ACHN (cell line): Measurements from ENCODE around the gene LNX1.

Experiments used
- DNase-seq: peaks from one replicate; pipeline ENCODE4 v3.0.0-alpha.2; 2015
- in situ Hi-C: cut with HindIII; loops from 2 replicates; pipeline ENCODE4 v1.10.0; 2017; ENCODE audit warnings: low sequenced_read_pairs, low pct_ligation_motif_present, low pct_unique_long_range_greater_than_20kb

LNX1 gene

DNA sequence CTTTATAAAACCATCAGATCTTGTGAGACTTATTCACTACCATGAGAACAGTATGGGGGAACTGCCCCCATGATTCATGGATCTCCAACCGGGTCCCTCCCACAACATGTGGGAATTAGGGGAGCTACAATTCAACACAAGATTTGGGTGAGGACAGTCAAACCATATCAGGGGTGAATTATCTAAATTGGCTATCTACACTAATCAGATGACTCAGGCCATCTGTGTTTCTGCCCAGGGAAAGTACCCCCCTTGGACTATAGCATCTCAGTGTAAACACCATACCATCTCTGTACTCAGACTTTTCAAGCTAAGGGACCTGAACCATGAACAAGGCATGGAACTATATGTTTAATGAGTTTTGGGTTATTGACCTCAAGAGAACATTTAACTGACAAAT is 76.8 kb downstream of the LNX1 start:
- no peak for DNase-seq
- in situ Hi-C loops: no loop called here

- no peak for DNase-seq
- in situ Hi-C loops: no loop called here
Measured at GRCh38 chr4:53512608-53513007, 78.7 kb downstream of the LNX1 start.

- in situ Hi-C loops: no loop called here
- no peak for DNase-seq
Measured at GRCh38 chr4:53511014-53511413, 80.3 kb downstream of the LNX1 start.

- in situ Hi-C loops: no loop called here
- no peak for DNase-seq
Measured at GRCh38 chr4:53510321-53510720, 81.0 kb downstream of the LNX1 start.

- no peak for DNase-seq
- in situ Hi-C loops: no loop called here
Measured at GRCh38 chr4:53508446-53508845, 82.8 kb downstream of the LNX1 start.

GRCh38 chr4:53507671-53508286 is 83.5 kb downstream of the LNX1 start:
- in situ Hi-C loops: no loop called here
- DNase-seq: no peak

- in situ Hi-C loops: no loop called here
- no peak for DNase-seq
Measured at GRCh38 chr4:53507058-53507457, 84.2 kb downstream of the LNX1 start.

DNA sequence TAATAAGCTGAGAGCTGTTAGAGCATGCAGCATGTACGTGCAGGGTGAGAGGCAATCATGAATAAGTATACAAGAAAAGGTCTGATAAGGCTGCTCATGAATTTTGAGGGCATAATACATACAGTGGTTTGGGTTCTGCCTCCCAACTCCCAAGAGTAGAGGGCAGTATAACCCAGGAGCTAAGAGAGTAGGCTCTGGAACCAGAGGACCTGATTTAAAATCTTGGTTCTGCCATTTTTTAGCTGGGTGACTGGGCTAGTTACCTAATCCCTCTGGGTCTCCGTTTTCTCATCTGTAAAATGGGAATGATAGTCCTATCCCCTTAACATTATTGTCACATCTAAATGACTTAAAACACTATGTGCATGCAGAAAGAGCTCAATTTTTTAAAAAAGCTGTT is 85.3 kb downstream of the LNX1 start:
- in situ Hi-C loops: no loop called here
- no peak for DNase-seq

DNA sequence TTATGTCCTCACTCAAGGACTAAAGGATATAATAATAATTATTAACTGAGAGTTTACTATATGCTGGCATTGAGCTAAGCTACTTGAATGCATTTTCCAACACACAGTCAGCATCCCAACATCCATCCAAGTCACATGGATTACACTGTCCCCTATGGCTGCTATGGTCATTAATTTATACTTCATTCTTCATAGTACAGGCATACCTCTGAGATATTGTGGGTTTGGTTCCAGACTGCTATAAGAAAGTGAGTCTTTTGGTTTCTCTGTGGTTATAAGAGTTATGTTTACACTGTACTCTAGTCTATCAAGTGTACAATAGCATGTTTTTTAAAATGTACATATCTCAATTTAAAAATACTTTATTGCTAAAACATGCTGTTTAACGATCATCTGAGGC is 89.2 kb downstream of the LNX1 start:
- in situ Hi-C loops: no loop called here

DNA sequence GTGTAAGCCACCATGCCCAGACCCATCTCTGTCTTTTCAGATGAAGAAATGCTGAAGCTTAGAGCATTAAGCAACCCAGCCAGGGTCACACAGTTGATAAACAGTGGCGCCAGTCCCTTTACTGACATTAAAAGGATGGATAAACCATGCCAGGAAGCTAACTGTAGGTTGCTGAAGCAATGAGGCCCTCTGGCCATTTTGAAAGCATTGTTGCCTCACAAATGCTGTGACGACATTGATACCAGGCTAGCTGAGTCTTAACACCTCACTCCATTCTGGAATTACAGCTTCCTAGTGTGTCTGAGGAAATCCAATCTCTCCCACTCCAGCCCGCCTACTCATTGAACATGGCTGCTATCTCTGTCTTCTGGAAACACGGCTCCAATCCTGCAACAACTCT is 89.7 kb downstream of the LNX1 start:
- no peak for DNase-seq
- in situ Hi-C loops: no loop called here

More for the DNA sequence above, 89.2 kb downstream of the LNX1 start:
- DNase-seq: no peak

GRCh38 chr4:53500546-53500945 is 90.7 kb downstream of the LNX1 start:
- no peak for DNase-seq
- in situ Hi-C loops: no loop called here

DNA sequence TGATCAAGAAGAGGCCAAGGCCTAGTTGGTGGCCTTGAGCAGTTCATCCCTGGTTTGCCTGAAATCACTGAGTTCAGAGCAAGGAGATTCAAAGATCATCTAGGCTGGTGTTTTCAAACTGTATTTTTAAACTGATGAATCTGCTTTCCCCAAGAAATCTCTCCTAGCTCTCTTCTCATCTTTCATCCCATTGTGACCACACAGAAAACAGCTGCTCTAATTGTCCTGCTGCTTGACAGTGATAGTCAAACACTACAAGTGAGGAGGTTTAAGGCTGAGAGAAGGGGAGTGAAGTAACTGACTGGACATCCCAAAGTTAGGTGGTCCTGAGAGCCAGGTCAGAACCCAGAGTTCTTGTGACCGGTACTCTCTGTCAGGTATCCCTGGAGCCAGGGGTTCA is 91.5 kb downstream of the LNX1 start:
- DNase-seq: no peak
- in situ Hi-C loops: no loop called here

DNA sequence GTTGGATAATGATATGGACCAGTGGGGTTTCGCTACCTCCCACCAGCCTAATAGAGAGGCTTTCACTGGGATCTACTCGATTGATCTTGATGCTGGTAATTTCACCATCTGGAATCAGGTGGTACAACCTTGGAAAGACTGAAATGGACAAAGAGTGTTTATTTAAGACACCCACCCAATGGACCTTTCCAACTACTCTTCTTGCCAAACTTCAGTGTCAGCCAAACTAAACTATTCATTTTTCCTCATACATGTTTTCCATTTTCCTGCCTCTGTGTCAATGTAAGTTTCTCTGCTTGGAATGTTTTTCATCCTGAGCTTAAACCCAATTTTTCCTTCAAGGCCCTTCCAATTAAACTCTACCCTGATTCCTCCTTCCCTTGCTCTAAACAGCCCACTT is 92.6 kb downstream of the LNX1 start:
- no peak for DNase-seq
- in situ Hi-C loops: no loop called here

GRCh38 chr4:53497487-53498244 is 93.6 kb downstream of the LNX1 start:
- in situ Hi-C loops: no loop called here
- DNase-seq: no peak

DNA sequence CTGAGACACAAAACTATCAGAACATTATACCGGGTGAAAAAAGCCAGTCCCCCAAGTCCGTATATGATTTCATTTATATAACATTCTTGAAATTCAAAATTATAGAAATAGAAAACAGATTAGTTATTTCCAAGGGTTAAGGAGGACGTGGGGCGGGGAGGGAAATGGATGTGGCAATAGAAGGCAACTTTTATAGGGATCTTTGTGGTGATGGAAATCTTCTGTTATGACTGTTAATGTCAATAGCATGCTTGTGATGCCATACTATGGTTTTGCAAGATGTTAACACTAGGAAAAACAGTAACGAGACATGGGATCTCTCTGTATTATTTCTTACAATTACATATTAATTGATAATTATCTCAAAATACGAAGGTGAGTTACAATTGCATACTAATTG is 96.4 kb downstream of the LNX1 start:
- in situ Hi-C loops: no loop called here
- DNase-seq: no peak

- in situ Hi-C loops: no loop called here
Measured at GRCh38 chr4:53490965-53491622, 100.2 kb downstream of the LNX1 start.

GRCh38 chr4:53490161-53490956 is 100.9 kb downstream of the LNX1 start:
- in situ Hi-C loops: no loop called here
- DNase-seq: no peak

More at GRCh38 chr4:53490965-53491622, 100.2 kb downstream of the LNX1 start:
- DNase-seq: peak; percentile 41

DNA sequence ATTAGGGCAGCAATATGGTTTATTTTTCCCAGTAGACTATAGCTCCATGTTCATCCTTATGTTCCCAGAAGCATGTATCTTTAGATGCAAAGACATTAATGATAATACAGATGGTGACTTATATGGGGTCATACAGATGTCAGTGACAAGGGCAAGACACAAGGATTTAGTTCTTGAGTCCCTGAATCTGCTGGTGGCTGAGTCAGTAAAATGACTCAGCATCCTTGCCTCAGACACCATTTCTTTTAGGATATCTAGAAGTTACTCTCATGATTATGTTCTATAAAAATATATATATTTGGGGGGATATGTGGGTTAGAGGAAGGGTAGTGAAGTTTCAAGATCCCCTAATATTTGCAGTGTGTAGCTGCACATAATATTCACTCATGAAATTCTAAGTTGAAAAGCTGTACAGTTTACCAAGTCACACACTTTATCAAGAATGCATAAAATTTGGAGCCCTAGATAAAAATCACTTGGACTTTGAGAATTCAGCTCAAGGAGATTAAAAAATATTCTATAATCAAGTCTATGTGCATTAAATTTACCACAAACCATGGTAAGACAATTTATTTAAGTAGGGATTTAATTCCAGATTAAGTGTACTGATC is 101.9 kb downstream of the LNX1 start:
- no peak for DNase-seq
- in situ Hi-C loops: no loop called here

- in situ Hi-C loops: no loop called here
- no peak for DNase-seq
Measured at GRCh38 chr4:53487766-53488165, 103.5 kb downstream of the LNX1 start.
